Stimulated activated CD4-positive, alpha-beta T cell treated with anti-CD3 and anti-CD28 coated beads, Interleukin-1b, Interleukin-23, amount 100 ng/mL, for 48 hours (primary cell): ENCODE results near the gene CD151.
A peak's percentile ranks its signal among the peaks of the same experiment; 100 is the strongest.

Experiments
- DNase-seq: peaks from one replicate; pipeline ENCODE4 v3.0.0-alpha.2; 2020

Gene CD151

GRCh38 chr11:829847-830294 is 2.9 kb upstream of the CD151 start:
- no peak for DNase-seq

GRCh38 chr11:830295-831117 is 2.2 kb upstream of the CD151 start:
- peak; percentile 58 for DNase-seq

GRCh38 chr11:831118-831864 is 1.5 kb upstream of the CD151 start:
- DNase-seq, result no peak

- no peak for DNase-seq
These were observed 707 bp upstream of the CD151 start for GRCh38 chr11:831961-832528.

GRCh38 chr11:833114-833791 is 501 bp downstream of the CD151 start:
- no peak for DNase-seq

- DNase-seq, result no peak
These were observed 1.1 kb downstream of the CD151 start for GRCh38 chr11:833849-834311.

GRCh38 chr11:834371-835316 is 1.9 kb downstream of the CD151 start:
- DNase-seq, result no peak

- no peak for DNase-seq
These were observed 3.5 kb downstream of the CD151 start for GRCh38 chr11:836274-836673.

GRCh38 chr11:836700-837099 is 3.9 kb downstream of the CD151 start:
- DNase-seq, result no peak

GRCh38 chr11:837189-837989 is 4.6 kb downstream of the CD151 start:
- no peak for DNase-seq

- no peak for DNase-seq
These were observed 5.2 kb downstream of the CD151 start for GRCh38 chr11:837990-838307.

GRCh38 chr11:838441-839279 is 5.9 kb downstream of the CD151 start:
- DNase-seq, result no peak

- DNase-seq, result no peak
These were observed 6.5 kb downstream of the CD151 start for GRCh38 chr11:839280-839623.

- DNase-seq, result no peak
These were observed 7.3 kb downstream of the CD151 start for GRCh38 chr11:839875-840617.

GRCh38 chr11:841981-842369 is 9.2 kb downstream of the CD151 start:
- no peak for DNase-seq

GRCh38 chr11:842370-843002 is 9.7 kb downstream of the CD151 start, which contains the start of the genes POLR2L and TSPAN4:
Gene POLR2L, minus strand, starts transcription at chr11:842529. Its CDS starts 21 bp downstream, at chr11:842508.
Gene TSPAN4, plus strand, starts transcription at chr11:842852. Its CDS starts 7,453 bp downstream, at chr11:850305.
- DNase-seq, result peak; percentile 88

GRCh38 chr11:843086-843734 is 10.5 kb downstream of the CD151 start:
- no peak for DNase-seq
